ENCODE results near the gene TSPAN8.
"Not testable (repeated sequence)": the region's sequence is repeated elsewhere in the genome, so short reads cannot be mapped to it uniquely, and the experiment has no call there.

The TSPAN8 gene

GRCh38 chr12:71125515-71125914 is 32.3 kb downstream of the TSPAN8 start:
- no peak for DNase-seq

DNA sequence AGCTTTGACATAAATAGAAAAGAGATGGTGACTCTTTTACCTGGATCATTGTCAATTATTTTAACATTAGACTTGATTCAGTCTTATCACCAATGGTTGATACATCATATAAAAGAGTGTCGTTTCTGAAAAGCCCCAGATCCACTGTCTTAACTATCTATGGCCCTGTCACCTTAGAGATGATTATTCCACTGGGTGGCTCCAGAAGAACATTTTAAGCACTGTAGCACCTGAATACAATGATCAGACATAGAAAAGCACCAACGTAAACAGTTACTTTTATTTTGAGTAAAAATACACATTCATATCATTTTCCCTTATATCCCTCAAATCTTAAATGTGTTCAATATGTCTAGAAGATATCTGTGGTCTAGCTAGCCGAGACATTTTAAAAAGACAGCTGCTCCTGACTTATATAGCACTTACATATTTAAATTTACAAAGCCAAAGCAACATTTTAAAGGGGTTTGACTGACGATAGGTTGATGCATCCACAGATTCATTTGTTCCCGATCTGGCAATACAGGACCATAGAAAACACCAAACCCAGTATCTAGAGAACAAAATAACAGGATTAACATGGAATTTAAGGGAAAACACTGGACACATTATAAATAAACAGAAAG is 32.9 kb downstream of the TSPAN8 start:
- no peak for DNase-seq

GRCh38 chr12:71113148-71113547 is 44.7 kb downstream of the TSPAN8 start:
- not testable (repeated sequence) for DNase-seq

DNA sequence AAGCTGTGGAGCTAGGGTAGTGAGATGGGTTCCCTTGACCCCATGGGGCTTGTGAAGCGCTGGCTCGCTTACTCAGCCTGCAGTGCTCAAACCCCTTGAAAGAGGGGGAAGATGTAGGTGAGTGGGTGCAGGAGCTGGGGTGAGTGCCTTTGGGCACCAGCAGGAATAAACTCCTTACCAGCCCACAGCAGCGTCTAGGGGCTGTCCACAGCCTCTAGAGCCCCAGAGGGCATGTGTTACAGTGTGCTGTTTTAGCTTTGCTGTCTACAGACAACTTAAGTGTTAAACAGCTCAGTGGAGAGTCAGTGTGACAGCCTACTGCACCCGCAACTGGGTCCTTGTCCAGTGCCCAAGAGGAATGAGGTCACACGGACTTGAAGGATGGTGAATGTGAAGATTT is 48.0 kb downstream of the TSPAN8 start:
- DNase-seq: no peak

GRCh38 chr12:71108355-71108754 is 49.4 kb downstream of the TSPAN8 start:
- DNase-seq: no peak

DNA sequence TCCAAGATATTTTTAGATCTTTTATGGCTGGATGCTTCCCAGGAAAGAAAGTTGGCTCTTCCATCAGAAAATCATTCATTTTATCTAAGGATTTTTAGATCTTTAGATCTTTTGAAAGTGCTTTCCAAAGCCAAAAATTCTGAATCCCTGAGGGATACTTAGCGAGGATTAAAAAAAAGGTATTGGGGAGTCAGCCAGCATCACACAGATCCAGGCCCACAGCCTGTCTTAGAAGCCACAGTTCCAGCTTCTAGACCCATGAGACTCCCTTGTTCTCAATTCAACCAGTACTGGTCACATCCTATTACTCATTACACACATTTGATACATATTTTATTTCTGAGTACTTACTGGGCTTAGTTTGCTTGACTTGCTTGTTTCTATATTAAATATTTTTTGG is 49.9 kb downstream of the TSPAN8 start:
- no peak for DNase-seq

- DNase-seq: no peak
These were observed 51.8 kb downstream of the TSPAN8 start for GRCh38 chr12:71105956-71106355.

GRCh38 chr12:71092290-71092689 is 65.5 kb downstream of the TSPAN8 start:
- no peak for DNase-seq

DNA sequence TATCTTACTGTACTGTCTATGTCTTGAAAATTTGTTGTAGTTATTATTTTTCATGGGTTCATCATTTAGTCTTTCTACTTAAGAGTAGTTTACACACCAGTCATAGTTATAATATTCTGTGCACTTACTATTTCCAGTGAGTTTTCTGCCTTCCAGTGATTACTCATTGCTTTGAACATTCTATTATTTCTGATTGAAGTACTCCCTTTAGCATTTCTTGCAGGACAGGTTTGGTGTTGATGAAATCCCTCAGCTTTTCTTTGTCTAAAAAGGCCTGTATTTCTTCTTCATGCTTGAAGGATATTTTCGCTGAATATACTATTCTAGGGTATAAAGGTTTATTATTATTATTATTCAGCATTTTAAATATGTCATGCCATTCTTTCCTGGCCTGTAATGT is 66.8 kb downstream of the TSPAN8 start:
- DNase-seq: no peak

GRCh38 chr12:71085575-71085974 is 72.2 kb downstream of the TSPAN8 start:
- DNase-seq: no peak

- no peak for DNase-seq
These were observed 82.1 kb downstream of the TSPAN8 start for GRCh38 chr12:71075743-71076142.
